Ovary (tissue), 3 donors: ENCODE measurements around the gene TCF12.

Experiments used
- CTCF ChIP-seq, 3 donors: fragments of 450-650 bp in 2 of 3; fragments of 200-600 bp in 1 of 3; IDR thresholded peaks; one replicate each; pipeline versions ENCODE4 v1.5.1 to v1.8.0; 2016 to 2022; ENCODE audit warnings: antibody characterized with exemption in 3 of 3, mild to moderate bottlenecking in 1 of 3
- POLR2A ChIP-seq: fragments of 450-650 bp; IDR thresholded peaks from one replicate; pipeline ENCODE4 v1.6.1; 2017; ENCODE audit warnings: antibody characterized with exemption, mild to moderate bottlenecking, moderate library complexity
- donor health status: DM: no; HTN: no; CAD: no.

GRCh38 chr15:57010724-57011123 lies 92.3 kb downstream of the TCF12 start:
- TF ChIP-seq CTCF (IDR thresholded peaks at IDR 0.05) (no peak), POLR2A (no peak)
